NCI-H748 (cell line): ENCODE results near the gene HIC1.
A peak's percentile ranks its signal among the peaks of the same experiment; 100 is the strongest.

Experiments used
- DNase-seq: peaks from one replicate; lab custom pipeline; 2025; ENCODE audit not compliant: unreplicated experiment; lab: John Stamatoyannopoulos, UW

The HIC1 gene

GRCh38 chr17:2042933-2043332 is 12.0 kb upstream of the HIC1 start:
- no peak for DNase-seq

- no peak for DNase-seq
These were observed 11.1 kb upstream of the HIC1 start for GRCh38 chr17:2043785-2044184.

- DNase-seq, result no peak
These were observed 10.5 kb upstream of the HIC1 start for GRCh38 chr17:2044263-2044894.

- DNase-seq, result no peak
These were observed 7.3 kb upstream of the HIC1 start for GRCh38 chr17:2047590-2047989.

DNA sequence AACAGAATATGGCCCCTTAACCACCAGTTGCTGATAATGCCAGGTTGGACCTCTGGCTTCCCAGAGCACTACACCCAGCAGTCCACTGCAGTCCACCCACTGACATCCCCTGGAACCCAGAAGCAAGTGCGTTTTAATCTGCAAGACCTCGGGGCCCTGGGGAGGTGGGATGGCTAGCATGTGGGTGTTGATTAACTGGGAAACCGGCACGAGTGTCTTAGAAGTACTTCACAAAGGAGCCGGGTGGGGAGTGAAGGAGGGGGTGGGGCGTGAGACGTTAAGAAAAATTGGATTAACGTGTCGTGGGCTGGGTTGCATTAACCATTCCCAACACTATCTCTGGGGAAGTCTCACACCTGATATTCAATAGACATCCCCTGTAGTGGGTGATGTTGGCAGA is 6.1 kb upstream of the HIC1 start:
- DNase-seq, result no peak

GRCh38 chr17:2049333-2050299 is 5.3 kb upstream of the HIC1 start:
- peak; percentile 88 for DNase-seq

DNA sequence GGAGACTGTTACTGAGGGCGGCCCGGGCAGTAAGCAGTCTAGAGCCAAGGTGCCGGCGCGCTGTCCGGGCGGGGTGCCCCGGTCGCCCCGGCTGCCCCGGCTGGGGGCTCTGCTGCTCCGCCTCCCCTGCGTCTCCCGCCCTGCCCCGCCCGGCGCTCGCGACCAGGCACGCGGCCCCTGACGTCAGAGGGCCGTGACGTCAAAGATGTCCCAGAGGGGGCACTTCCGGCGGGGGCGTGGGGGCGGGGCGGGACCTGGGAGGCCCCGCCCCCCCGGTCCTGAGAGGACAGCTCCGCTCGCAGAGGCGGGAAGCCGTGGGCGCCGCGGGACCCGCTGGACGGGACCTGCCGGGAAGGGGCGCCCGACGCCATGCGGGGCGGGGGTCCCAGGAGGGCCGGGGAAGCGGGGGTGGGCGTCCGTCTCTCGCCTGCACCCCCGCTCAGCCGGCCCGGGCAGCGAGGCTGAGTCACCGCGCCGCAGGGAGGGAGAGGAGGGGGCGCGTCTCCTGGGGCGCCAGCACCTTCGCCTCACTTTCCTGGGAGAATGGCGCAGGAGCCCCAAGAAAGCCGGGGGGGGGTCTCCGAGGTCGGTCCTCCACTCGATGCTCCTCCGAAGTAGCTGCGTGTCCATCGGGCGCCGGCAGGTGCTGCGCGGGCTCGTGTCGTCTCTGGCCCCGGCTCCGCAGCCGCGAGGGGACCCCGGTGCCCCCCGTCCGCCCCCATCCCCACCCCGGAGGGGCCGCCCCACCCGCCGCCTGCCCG is 4.4 kb upstream of the HIC1 start:
- peak; percentile 92 for DNase-seq

- peak; percentile 80 for DNase-seq
These were observed 3.6 kb upstream of the HIC1 start for GRCh38 chr17:2051061-2051932.

DNA sequence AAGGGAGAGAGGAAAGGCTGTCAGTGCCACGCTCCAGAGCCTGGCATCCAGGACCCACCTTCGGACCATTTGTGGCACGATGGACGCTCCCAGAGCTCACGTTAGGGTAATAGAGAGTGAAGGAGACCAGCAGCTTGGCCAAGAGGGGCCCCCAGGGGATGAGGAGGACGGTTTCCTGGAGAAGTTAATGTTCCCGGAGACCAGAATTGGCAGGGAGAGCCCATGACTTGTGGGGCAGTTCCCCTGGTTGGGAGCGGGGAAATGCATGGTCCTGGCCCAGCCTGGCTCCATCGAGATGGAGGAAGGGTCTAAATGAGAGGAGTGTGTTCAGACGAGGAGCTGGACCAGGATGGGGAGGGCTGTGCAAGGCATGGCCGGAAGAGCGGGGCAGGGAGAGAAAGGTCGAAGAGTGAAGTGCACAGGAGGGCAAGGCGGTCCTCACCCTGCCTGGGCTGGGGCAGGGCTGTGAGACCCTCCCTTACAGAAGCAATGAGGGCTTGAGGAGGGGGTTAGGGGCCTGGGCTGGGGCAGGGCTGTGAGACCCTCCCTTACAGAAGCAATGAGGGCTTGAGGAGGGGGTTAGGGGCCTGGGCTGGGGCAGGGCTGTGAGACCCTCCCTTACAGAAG is 2.9 kb upstream of the HIC1 start:
- no peak for DNase-seq

GRCh38 chr17:2053380-2054261 is 1.3 kb upstream of the HIC1 start:
- peak; percentile 86 for DNase-seq

DNA sequence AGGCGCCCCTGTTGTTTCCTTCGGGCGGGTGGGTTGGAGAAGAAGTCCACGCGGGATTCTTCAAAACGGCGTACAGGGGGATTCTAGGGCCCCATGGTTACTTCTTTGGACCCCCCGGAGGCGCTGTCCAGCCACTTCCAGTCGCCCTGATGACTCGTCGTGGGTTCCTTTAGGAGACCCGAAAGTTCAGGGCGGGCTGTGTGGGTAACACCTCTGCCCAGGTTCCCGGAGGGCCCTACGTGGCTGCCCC is 716 bp upstream of the HIC1 start:
- no peak for DNase-seq

DNA sequence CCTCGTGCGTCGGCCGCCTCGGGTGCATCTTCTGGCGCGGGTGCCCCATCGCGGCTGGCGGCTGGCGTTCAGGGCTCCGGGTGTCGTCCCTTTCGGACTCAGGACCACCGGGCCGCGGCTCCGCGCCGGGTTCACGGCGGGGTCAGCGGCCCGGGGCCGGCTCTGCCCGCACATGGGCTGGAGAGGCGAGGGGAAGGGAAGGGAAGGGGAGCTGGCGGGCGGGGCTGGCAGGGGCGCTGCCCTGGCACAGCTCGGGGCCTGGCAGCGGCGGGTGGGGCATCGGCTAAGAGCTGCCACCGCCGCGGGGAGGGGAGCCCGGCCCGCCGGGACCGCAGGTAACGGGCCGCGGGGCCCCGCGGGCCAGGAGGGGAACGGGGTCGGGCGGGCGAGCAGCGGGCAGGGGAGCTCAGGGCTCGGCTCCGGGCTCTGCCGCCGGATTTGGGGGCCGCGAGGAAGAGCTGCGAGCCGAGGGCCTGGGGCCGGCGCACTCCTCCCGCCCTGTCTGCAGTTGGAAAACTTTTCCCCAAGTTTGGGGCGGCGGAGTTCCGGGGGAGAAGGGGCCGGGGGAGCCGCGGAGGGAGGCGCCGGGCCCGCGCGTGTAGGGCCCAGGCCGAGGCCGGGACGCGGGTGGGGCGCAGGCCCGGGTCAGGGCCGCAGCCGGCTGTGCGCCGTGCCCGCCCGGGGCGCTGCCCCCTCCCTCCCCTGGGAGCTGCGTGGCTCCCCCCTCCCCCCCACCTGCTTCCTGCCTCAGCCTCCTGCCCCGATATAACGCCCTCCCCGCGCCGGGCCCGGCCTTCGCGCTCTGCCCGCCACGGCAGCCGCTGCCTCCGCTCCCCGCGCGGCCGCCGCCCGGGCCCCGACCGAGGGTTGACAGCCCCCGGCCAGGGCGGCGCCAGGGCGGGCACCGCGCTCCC is 646 bp downstream of the HIC1 start:
- DNase-seq, result no peak

GRCh38 chr17:2056206-2057174 is 1.6 kb downstream of the HIC1 start:
- no peak for DNase-seq

DNA sequence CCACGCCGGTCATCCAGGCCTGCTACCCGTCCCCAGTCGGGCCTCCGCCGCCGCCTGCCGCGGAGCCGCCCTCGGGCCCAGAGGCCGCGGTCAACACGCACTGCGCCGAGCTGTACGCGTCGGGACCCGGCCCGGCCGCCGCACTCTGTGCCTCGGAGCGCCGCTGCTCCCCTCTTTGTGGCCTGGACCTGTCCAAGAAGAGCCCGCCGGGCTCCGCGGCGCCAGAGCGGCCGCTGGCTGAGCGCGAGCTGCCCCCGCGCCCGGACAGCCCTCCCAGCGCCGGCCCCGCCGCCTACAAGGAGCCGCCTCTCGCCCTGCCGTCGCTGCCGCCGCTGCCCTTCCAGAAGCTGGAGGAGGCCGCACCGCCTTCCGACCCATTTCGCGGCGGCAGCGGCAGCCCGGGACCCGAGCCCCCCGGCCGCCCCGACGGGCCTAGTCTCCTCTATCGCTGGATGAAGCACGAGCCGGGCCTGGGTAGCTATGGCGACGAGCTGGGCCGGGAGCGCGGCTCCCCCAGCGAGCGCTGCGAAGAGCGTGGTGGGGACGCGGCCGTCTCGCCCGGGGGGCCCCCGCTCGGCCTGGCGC is 2.4 kb downstream of the HIC1 start:
- DNase-seq, result no peak

DNA sequence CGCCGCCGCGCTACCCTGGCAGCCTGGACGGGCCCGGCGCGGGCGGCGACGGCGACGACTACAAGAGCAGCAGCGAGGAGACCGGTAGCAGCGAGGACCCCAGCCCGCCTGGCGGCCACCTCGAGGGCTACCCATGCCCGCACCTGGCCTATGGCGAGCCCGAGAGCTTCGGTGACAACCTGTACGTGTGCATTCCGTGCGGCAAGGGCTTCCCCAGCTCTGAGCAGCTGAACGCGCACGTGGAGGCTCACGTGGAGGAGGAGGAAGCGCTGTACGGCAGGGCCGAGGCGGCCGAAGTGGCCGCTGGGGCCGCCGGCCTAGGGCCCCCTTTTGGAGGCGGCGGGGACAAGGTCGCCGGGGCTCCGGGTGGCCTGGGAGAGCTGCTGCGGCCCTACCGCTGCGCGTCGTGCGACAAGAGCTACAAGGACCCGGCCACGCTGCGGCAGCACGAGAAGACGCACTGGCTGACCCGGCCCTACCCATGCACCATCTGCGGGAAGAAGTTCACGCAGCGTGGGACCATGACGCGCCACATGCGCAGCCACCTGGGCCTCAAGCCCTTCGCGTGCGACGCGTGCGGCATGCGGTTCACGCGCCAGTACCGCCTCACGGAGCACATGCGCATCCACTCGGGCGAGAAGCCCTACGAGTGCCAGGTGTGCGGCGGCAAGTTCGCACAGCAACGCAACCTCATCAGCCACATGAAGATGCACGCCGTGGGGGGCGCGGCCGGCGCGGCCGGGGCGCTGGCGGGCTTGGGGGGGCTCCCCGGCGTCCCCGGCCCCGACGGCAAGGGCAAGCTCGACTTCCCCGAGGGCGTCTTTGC is 3.1 kb downstream of the HIC1 start:
- DNase-seq, result no peak
